ENCODE data around the gene ROPN1B.
"Not testable (repeated sequence)": the region's sequence is repeated elsewhere in the genome, so short reads cannot be mapped to it uniquely, and the experiment has no call there.

ROPN1B gene

DNA sequence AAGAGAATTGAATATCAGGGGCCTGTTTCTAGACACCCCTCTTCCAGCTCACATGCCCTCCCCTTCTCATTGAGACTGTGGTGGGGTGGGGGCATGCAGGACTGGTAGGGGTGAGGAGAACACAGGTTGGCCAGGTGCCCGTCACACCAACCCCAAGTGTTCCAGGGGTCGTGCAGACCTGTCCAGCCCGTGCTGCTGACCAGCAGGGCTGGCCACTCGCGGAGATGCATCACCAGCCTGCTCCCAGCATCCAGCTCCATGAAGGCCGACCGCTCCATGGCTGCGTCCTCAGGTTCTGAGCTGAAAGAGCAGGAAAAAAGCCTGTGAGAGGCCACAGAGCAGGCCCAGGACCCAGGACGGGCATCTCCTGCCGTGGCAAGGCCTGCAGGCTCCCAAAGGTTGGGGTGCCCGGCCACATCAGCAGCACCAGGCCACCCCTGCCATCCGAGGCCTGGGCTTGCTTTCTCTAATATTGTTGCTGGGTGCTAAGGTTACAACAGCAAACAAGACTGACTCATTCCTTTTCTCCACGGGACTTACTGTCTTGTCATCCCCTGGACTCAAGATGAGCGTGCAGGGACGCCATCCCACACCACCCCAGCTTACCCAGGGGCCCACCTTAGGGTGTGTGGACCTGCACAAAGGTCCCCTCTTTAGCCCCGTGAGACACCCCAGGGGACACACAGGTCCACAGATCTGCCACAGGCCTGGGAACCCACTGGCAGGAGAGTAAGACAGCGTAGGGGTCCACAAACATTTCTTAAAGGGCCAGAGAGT, 35.4 kb upstream of the ROPN1B start:
- DNase-seq; H2AK5ac ChIP-seq (ENCODE audit: low read length); H3K4ac ChIP-seq (ENCODE audit: low read depth, low read length); H3K4me1 ChIP-seq (ENCODE audit: control insufficient read depth, low read depth, low read length); H4K5ac ChIP-seq (ENCODE audit: low read length); H3K79me2 ChIP-seq (ENCODE audit: control insufficient read depth, insufficient read depth, low read length); H4K8ac ChIP-seq (ENCODE audit: low read depth, low read length); H2BK15ac ChIP-seq (replicated peaks; ENCODE audit: low read depth); H3K4me2 ChIP-seq (ENCODE audit: low read length); H3K23ac ChIP-seq (ENCODE audit: low read length); H3K36me3 ChIP-seq (ENCODE audit: control insufficient read depth, insufficient read depth, low read length); H3K18ac ChIP-seq (ENCODE audit: low read length); H3K4me3 ChIP-seq (ENCODE audit: low read length); H3K56ac ChIP-seq (ENCODE audit: low read length); H2BK5ac ChIP-seq (ENCODE audit: low read length); H3K79me1 ChIP-seq (ENCODE audit: low read length); H2BK120ac ChIP-seq (ENCODE audit: low read depth, low read length); H3K27me3 ChIP-seq (ENCODE audit: insufficient read depth, low read length, poor library complexity); H3K27ac ChIP-seq (ENCODE audit: low read depth, low read length); H3K9ac ChIP-seq (ENCODE audit: low read length): not testable (repeated sequence)
- no CpG with 5 or more reads among the region's 17 CpGs for WGBS (ENCODE audit: extremely low coverage, insufficient coverage, low lambda C conversion rate)

GRCh38 chr3:125935252-125935874, 33.6 kb upstream of the ROPN1B start:
- H3K18ac ChIP-seq (ENCODE audit: low read length); H2AK5ac ChIP-seq (ENCODE audit: low read length); H3K9ac ChIP-seq (ENCODE audit: low read length); H4K8ac ChIP-seq (ENCODE audit: low read depth, low read length); H4K5ac ChIP-seq (ENCODE audit: low read length); H3K4ac ChIP-seq (ENCODE audit: low read depth, low read length); H3K56ac ChIP-seq (ENCODE audit: low read length); H3K27me3 ChIP-seq (ENCODE audit: insufficient read depth, low read length, poor library complexity); H2BK5ac ChIP-seq (ENCODE audit: low read length); H3K4me3 ChIP-seq (ENCODE audit: low read length); H2BK120ac ChIP-seq (ENCODE audit: low read depth, low read length); H3K4me1 ChIP-seq (ENCODE audit: control insufficient read depth, low read depth, low read length); H3K27ac ChIP-seq (ENCODE audit: low read depth, low read length); H3K36me3 ChIP-seq (ENCODE audit: control insufficient read depth, insufficient read depth, low read length); H3K4me2 ChIP-seq (ENCODE audit: low read length); H2BK15ac ChIP-seq (replicated peaks; ENCODE audit: low read depth); DNase-seq; H3K79me1 ChIP-seq (ENCODE audit: low read length); H3K79me2 ChIP-seq (ENCODE audit: control insufficient read depth, insufficient read depth, low read length); H3K23ac ChIP-seq (ENCODE audit: low read length): not testable (repeated sequence)
- no CpG with 5 or more reads among the region's 10 CpGs for WGBS (ENCODE audit: extremely low coverage, insufficient coverage, low lambda C conversion rate)

DNA sequence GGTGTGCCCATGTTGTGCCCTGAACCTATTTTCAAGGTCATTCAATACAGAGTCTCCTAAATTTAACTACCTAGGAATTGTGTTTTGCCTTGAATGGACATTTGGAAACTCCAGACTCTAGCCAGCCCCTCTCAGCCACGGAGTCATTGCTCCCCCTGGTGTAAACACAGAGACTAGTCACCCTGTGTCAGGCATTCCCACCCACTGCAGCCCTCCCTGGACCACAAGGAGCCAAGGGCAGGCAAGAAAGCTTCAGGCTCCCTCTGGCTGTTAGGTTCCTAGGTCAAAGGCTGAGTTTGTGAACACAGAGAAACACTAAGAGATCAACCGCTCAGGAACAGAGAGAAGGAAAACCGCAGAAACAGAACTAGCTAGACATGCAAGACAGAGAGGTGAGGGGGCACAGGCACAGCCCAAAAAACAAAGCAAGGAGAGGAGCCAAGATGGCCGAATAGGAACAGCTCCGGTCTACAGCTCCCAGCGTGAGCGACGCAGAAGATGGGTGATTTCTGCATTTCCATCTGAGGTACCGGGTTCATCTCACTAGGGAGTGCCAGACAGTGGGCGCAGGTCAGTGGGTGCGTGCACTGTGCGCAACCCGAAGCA, 32.7 kb upstream of the ROPN1B start:
- no CpG with 5 or more reads among the region's 13 CpGs for WGBS (ENCODE audit: extremely low coverage, insufficient coverage, low lambda C conversion rate)
- H3K27me3 ChIP-seq (ENCODE audit: insufficient read depth, low read length, poor library complexity), result not testable (repeated sequence)
- DNase-seq, result peak; percentile 51

GRCh38 chr3:125936891-125937290, 32.1 kb upstream of the ROPN1B start:
- not testable (repeated sequence) for H2AK5ac ChIP-seq (ENCODE audit: low read length); H3K4me2 ChIP-seq (ENCODE audit: low read length); H2BK120ac ChIP-seq (ENCODE audit: low read depth, low read length); H3K27ac ChIP-seq (ENCODE audit: low read depth, low read length); H3K9ac ChIP-seq (ENCODE audit: low read length); DNase-seq; H3K79me1 ChIP-seq (ENCODE audit: low read length); H3K27me3 ChIP-seq (ENCODE audit: insufficient read depth, low read length, poor library complexity); H3K18ac ChIP-seq (ENCODE audit: low read length); H3K4me3 ChIP-seq (ENCODE audit: low read length); H3K4me1 ChIP-seq (ENCODE audit: control insufficient read depth, low read depth, low read length); H2BK5ac ChIP-seq (ENCODE audit: low read length); H3K36me3 ChIP-seq (ENCODE audit: control insufficient read depth, insufficient read depth, low read length); H3K56ac ChIP-seq (ENCODE audit: low read length); H3K23ac ChIP-seq (ENCODE audit: low read length); H4K8ac ChIP-seq (ENCODE audit: low read depth, low read length); H2BK15ac ChIP-seq (replicated peaks; ENCODE audit: low read depth); H3K79me2 ChIP-seq (ENCODE audit: control insufficient read depth, insufficient read depth, low read length); H4K5ac ChIP-seq (ENCODE audit: low read length); H3K4ac ChIP-seq (ENCODE audit: low read depth, low read length)
- WGBS (ENCODE audit: extremely low coverage, insufficient coverage, low lambda C conversion rate), result no CpG with 5 or more reads among the region's 13 CpGs

More for the DNA sequence above, 32.7 kb upstream of the ROPN1B start:
- H3K36me3 ChIP-seq (ENCODE audit: control insufficient read depth, insufficient read depth, low read length); H3K4me3 ChIP-seq (ENCODE audit: low read length); H2BK120ac ChIP-seq (ENCODE audit: low read depth, low read length); H3K79me2 ChIP-seq (ENCODE audit: control insufficient read depth, insufficient read depth, low read length); H4K8ac ChIP-seq (ENCODE audit: low read depth, low read length); H3K4me1 ChIP-seq (ENCODE audit: control insufficient read depth, low read depth, low read length); H3K9ac ChIP-seq (ENCODE audit: low read length); H3K79me1 ChIP-seq (ENCODE audit: low read length); H2AK5ac ChIP-seq (ENCODE audit: low read length); H4K5ac ChIP-seq (ENCODE audit: low read length); H2BK5ac ChIP-seq (ENCODE audit: low read length); H3K4ac ChIP-seq (ENCODE audit: low read depth, low read length); H2BK15ac ChIP-seq (replicated peaks; ENCODE audit: low read depth); H3K23ac ChIP-seq (ENCODE audit: low read length); H3K18ac ChIP-seq (ENCODE audit: low read length); H3K27ac ChIP-seq (ENCODE audit: low read depth, low read length); H3K4me2 ChIP-seq (ENCODE audit: low read length): not testable (repeated sequence)
- H3K56ac ChIP-seq (ENCODE audit: low read length), result peak overlapping the region; percentile 49

- H3K36me3 ChIP-seq (ENCODE audit: control insufficient read depth, insufficient read depth, low read length); H3K56ac ChIP-seq (ENCODE audit: low read length); H2BK15ac ChIP-seq (replicated peaks; ENCODE audit: low read depth); H3K27me3 ChIP-seq (ENCODE audit: insufficient read depth, low read length, poor library complexity); H2AK5ac ChIP-seq (ENCODE audit: low read length); H2BK120ac ChIP-seq (ENCODE audit: low read depth, low read length); H3K4ac ChIP-seq (ENCODE audit: low read depth, low read length); H3K18ac ChIP-seq (ENCODE audit: low read length); H3K23ac ChIP-seq (ENCODE audit: low read length); H4K8ac ChIP-seq (ENCODE audit: low read depth, low read length); H3K9ac ChIP-seq (ENCODE audit: low read length); DNase-seq; H3K4me2 ChIP-seq (ENCODE audit: low read length); H4K5ac ChIP-seq (ENCODE audit: low read length); H3K79me2 ChIP-seq (ENCODE audit: control insufficient read depth, insufficient read depth, low read length); H3K79me1 ChIP-seq (ENCODE audit: low read length); H3K27ac ChIP-seq (ENCODE audit: low read depth, low read length); H3K4me3 ChIP-seq (ENCODE audit: low read length); H2BK5ac ChIP-seq (ENCODE audit: low read length); H3K4me1 ChIP-seq (ENCODE audit: control insufficient read depth, low read depth, low read length): not testable (repeated sequence)
- no CpG with 5 or more reads among the region's 2 CpGs for WGBS (ENCODE audit: extremely low coverage, insufficient coverage, low lambda C conversion rate)
Measured at GRCh38 chr3:125947806-125948205, 21.2 kb upstream of the ROPN1B start.

Measured in mesendoderm (in vitro differentiated cells).